ENCODE measurements around the gene RFX1. TPM values are rescaled to one million over a fixed set of nuclear protein-coding genes. Genes with fewer than 3 reads are reported as not detected.

Gene RFX1
- total and polyA plus RNA-seq, 9 of the 15 experiments (the other 6 are each of a cell fraction or from before 2014, with no cell fraction given): 0.14 to 19.3 (median 1.2) TPM

DNA sequence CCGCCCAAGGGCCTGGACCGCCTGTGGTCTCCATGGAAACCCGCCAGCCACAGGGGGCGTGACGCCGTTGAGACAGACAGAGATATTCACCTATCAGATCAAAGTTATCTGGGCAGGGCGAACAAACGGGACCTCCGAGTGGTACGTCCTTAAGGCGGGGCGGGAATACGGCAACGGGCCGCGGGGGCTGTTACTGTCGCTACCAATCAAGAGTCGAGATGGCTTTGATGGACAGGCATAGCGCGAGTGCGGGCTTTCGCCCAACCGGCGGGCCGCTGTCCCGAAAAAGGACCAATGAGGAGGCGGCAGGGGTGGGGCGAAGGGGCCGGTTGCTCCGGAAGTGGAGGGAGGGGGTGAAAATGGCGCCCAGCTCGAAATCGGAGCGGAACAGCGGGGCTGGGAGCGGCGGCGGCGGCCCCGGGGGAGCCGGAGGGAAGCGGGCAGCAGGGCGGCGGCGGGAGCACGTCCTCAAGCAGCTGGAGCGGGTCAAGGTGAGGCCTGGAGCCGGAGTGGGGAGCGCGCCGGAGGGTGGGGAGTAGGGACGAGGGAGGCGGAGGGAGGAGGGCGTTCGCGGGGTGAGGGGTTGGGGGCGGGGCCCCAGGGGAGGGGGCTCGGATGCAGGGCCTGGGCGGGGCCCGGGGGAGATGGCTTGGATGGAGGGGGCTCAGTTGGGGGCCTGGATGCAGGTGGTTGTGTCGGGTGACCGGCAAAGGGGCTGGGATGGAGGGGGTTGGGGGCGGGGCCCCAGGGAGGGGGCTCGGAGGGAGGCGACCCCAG is 53.8 kb downstream of the RFX1 start, which contains the start of gene DCAF15 (continued):
- TF ChIP-seq SP1 (CRISPR knock-in tag; IDR thresholded peaks at IDR 0.05): peak; percentile 98
- TF ChIP-seq SPI1 (IDR thresholded peaks at IDR 0.05; ENCODE audit: borderline replicate concordance, low read depth, low read length): 0 out of 2 replicates have a peak, but pooled peaks have one; percentile 17
- no peak for TF ChIP-seq ZFPM2 (CRISPR knock-in tag; IDR thresholded peaks at IDR 0.05)
- TF ChIP-seq, protein P1, sequence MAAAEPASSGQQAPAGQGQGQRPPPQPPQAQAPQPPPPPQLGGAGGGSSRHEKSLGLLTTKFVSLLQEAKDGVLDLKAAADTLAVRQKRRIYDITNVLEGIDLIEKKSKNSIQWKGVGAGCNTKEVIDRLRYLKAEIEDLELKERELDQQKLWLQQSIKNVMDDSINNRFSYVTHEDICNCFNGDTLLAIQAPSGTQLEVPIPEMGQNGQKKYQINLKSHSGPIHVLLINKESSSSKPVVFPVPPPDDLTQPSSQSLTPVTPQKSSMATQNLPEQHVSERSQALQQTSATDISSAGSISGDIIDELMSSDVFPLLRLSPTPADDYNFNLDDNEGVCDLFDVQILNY (CRISPR knock-in tag; IDR thresholded peaks at IDR 0.05): no peak
- TF ChIP-seq, protein P2, sequence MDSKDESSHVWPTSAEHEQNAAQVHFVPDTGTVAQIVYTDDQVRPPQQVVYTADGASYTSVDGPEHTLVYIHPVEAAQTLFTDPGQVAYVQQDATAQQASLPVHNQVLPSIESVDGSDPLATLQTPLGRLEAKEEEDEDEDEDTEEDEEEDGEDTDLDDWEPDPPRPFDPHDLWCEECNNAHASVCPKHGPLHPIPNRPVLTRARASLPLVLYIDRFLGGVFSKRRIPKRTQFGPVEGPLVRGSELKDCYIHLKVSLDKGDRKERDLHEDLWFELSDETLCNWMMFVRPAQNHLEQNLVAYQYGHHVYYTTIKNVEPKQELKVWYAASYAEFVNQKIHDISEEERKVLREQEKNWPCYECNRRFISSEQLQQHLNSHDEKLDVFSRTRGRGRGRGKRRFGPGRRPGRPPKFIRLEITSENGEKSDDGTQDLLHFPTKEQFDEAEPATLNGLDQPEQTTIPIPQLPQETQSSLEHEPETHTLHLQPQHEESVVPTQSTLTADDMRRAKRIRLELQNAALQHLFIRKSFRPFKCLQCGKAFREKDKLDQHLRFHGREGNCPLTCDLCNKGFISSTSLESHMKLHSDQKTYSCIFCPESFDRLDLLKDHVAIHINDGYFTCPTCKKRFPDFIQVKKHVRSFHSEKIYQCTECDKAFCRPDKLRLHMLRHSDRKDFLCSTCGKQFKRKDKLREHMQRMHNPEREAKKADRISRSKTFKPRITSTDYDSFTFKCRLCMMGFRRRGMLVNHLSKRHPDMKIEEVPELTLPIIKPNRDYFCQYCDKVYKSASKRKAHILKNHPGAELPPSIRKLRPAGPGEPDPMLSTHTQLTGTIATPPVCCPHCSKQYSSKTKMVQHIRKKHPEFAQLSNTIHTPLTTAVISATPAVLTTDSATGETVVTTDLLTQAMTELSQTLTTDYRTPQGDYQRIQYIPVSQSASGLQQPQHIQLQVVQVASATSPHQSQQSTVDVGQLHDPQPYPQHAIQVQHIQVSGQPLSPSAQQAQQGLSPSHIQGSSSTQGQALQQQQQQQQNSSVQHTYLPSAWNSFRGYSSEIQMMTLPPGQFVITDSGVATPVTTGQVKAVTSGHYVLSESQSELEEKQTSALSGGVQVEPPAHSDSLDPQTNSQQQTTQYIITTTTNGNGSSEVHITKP (IDR thresholded peaks at IDR 0.05; ENCODE audit: partially characterized antibody): peak; percentile 81
- TF ChIP-seq SMAD1 (IDR thresholded peaks at IDR 0.05; ENCODE audit: low read depth, low read length, partially characterized antibody): no peak
- peak in 1 of 2 experiments; percentile 86; a peak in 2 of 4 replicates for TF ChIP-seq CSDE1 (IDR thresholded peaks at IDR 0.05)
- TF ChIP-seq NR2C1 (IDR thresholded peaks at IDR 0.05): peak; percentile 85
- peak; percentile 72 for TF ChIP-seq NR2C1 (tag; IDR thresholded peaks at IDR 0.05)
- TF ChIP-seq, protein P3, sequence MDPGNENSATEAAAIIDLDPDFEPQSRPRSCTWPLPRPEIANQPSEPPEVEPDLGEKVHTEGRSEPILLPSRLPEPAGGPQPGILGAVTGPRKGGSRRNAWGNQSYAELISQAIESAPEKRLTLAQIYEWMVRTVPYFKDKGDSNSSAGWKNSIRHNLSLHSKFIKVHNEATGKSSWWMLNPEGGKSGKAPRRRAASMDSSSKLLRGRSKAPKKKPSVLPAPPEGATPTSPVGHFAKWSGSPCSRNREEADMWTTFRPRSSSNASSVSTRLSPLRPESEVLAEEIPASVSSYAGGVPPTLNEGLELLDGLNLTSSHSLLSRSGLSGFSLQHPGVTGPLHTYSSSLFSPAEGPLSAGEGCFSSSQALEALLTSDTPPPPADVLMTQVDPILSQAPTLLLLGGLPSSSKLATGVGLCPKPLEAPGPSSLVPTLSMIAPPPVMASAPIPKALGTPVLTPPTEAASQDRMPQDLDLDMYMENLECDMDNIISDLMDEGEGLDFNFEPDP (CRISPR knock-in tag; IDR thresholded peaks at IDR 0.05): no peak
- TF ChIP-seq PTBP1 (IDR thresholded peaks at IDR 0.05; ENCODE audit: low read depth, low read length): no peak
- peak; percentile 68 to 74 for TF ChIP-seq NRF1 (conservative IDR thresholded peaks at IDR 0.05 in 1 of 2, IDR thresholded peaks at IDR 0.05 in 1 of 2)
- no peak for TF ChIP-seq HDAC6 (IDR thresholded peaks at IDR 0.05; ENCODE audit: low read depth, low read length)
- peak; percentile 84 for TF ChIP-seq POLR2B (IDR thresholded peaks at IDR 0.05; ENCODE audit: low read depth, partially characterized antibody)
- TF ChIP-seq FOXJ2 (tag; IDR thresholded peaks at IDR 0.05): peak; percentile 83
- peak; percentile 90 for TF ChIP-seq POLR2A (conservative IDR thresholded peaks at IDR 0.05)
- no peak for TF ChIP-seq NONO (IDR thresholded peaks at IDR 0.05; ENCODE audit: low read depth in 2 of 2, low read length in 1 of 2)
- no peak for TF ChIP-seq KLF1 (tag; IDR thresholded peaks at IDR 0.05)
- TF ChIP-seq, protein P4, sequence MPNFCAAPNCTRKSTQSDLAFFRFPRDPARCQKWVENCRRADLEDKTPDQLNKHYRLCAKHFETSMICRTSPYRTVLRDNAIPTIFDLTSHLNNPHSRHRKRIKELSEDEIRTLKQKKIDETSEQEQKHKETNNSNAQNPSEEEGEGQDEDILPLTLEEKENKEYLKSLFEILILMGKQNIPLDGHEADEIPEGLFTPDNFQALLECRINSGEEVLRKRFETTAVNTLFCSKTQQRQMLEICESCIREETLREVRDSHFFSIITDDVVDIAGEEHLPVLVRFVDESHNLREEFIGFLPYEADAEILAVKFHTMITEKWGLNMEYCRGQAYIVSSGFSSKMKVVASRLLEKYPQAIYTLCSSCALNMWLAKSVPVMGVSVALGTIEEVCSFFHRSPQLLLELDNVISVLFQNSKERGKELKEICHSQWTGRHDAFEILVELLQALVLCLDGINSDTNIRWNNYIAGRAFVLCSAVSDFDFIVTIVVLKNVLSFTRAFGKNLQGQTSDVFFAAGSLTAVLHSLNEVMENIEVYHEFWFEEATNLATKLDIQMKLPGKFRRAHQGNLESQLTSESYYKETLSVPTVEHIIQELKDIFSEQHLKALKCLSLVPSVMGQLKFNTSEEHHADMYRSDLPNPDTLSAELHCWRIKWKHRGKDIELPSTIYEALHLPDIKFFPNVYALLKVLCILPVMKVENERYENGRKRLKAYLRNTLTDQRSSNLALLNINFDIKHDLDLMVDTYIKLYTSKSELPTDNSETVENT (CRISPR knock-in tag; IDR thresholded peaks at IDR 0.05): 0 out of 2 replicates have a peak, but pooled peaks have one; percentile 41
- TF ChIP-seq FOXM1 (IDR thresholded peaks at IDR 0.05; ENCODE audit: low read depth): peak; percentile 57; the same call in 1 of the 2 replicates
- no peak for TF ChIP-seq FOXM1 (CRISPR knock-in tag; IDR thresholded peaks at IDR 0.05; ENCODE audit: low read depth)
